OCI-LY3 (cell line): ENCODE measurements around the gene ALG2.

Experiments used
- H2AFZ ChIP-seq: fragments of 200-600, 300-600 bp; shearing (Covaris generic); 2 replicates; pipeline ENCODE4 v1.6.0; 2014; ENCODE audit warnings: antibody characterized with exemption, low read depth, low read length
- H3K27ac ChIP-seq: fragments of 200-600, 300-600 bp; sonication (generic); 2 replicates; pipeline ENCODE4 v1.5.1; 2014; ENCODE audit warnings: mild to moderate bottlenecking, low read length, moderate library complexity, mixed read lengths
- H3K27me3 ChIP-seq: fragments of 200-600, 300-600 bp; sonication (generic); 2 replicates; pipeline ENCODE4 v1.6.1; 2014; ENCODE audit warnings: low read depth, low read length, mixed read lengths
- H3K36me3 ChIP-seq: fragments of 200-600, 300-600 bp; sonication (generic); replicated peaks from 2 replicates; pipeline ENCODE3; 2014; ENCODE audit warnings: low read depth, low read length, mixed read lengths
- H3K4me1 ChIP-seq: fragments of 300-600, 200-600 bp; sonication (generic); 2 replicates; pipeline ENCODE4 v1.6.1; 2014; ENCODE audit warnings: low read length, mixed read lengths
- H3K4me2 ChIP-seq: fragments of 200-600, 300-600 bp; sonication (generic); 2 replicates; pipeline ENCODE4 v1.6.1; 2014; ENCODE audit warnings: low read length, mixed read lengths
- H3K4me3 ChIP-seq: fragments of 300-600, 200-600 bp; sonication (generic); 2 replicates; pipeline ENCODE4 v1.5.1; 2014; ENCODE audit warnings: antibody characterized with exemption, mild to moderate bottlenecking, low read length, moderate library complexity
- H3K79me2 ChIP-seq: fragments of 300-600, 200-600 bp; shearing (Covaris generic); 2 replicates; pipeline ENCODE4 v1.6.1; 2014; ENCODE audit warnings: mild to moderate bottlenecking, low read length, mixed read lengths
- H3K9ac ChIP-seq: fragments of 300-600, 200-600 bp; shearing (Covaris generic); 2 replicates; pipeline ENCODE4 v1.6.0; 2014; ENCODE audit warnings: mild to moderate bottlenecking, low read length, moderate library complexity
- H3K9me3 ChIP-seq: fragments of 200-600, 300-600 bp; shearing (Covaris generic); 2 replicates; pipeline ENCODE4 v1.6.1; 2014; ENCODE audit warnings: low read length, mixed read lengths; ENCODE audit not compliant: insufficient read depth
- H4K20me1 ChIP-seq: fragments of 200-600, 300-600 bp; sonication (generic); 2 replicates; pipeline ENCODE4 v1.6.1; 2016; ENCODE audit warnings: low read length, mixed read lengths; ENCODE audit not compliant: insufficient read depth
- CTCF ChIP-seq: fragments of 200-600, 300-600 bp; sonication (generic); IDR thresholded peaks from 2 replicates; pipeline ENCODE4 v1.5.1; 2014; ENCODE audit warnings: antibody characterized with exemption, low read length, low read depth
- EZH2phosphoT487 ChIP-seq: fragments of 200-600 bp; shearing (Covaris generic); IDR thresholded peaks from 2 replicates; pipeline ENCODE4 v1.6.1; 2018; ENCODE audit warnings: antibody characterized with exemption, mixed run types, low read depth

ALG2 gene

GRCh38 chr9:99253772-99254431 lies 32.2 kb upstream of the ALG2 start:
- Histone ChIP-seq H3K79me2 (no peaks in the 10 kb centered on the region), H3K4me3 (peak overlapping the region; percentile 51), H3K4me1 (peaks cover 83% of the 10 kb centered on the region), H3K4me2 (peak overlapping the region; percentile 64), H3K9ac (peak overlapping the region; percentile 80), H3K9me3 (no peaks in the 10 kb centered on the region), H4K20me1 (no peaks in the 10 kb centered on the region), H2AFZ (no peak overlapping the region), H3K36me3 (peaks cover 4% of the 10 kb centered on the region), H3K27me3 (no peaks in the 10 kb centered on the region), H3K27ac (peak overlapping the region; percentile 94)
- TF ChIP-seq EZH2phosphoT487 (no peak), CTCF (peak; percentile 34)

DNA sequence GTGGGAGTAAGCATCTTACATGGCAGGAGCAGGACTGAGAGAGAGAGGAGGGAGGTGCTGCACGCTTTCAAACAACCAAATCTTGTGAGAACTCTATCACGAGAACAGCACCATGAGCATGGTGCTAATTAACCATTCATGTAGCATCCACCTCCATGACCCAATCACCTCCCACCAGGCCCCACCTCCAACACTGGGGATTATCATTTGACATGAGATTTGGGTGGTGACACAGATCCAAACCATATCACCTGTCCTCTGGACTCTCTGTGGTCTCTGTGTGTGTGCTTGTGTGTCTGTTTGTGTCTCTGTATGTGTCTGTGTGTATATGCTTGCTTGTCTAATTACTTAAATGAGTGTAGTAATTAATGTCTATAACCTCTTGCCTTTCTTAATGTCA lies 31.4 kb upstream of the ALG2 start:
- no peaks in the 10 kb centered on the region for H3K9me3 ChIP-seq
- H3K27ac ChIP-seq: peak overlapping the region; percentile 94
- H3K36me3 ChIP-seq: peaks cover 6% of the 10 kb centered on the region
- H3K4me3 ChIP-seq: peak overlapping the region; percentile 51
- H3K9ac ChIP-seq: peak overlapping the region; percentile 80
- no peaks in the 10 kb centered on the region for H4K20me1 ChIP-seq
- no peaks in the 10 kb centered on the region for H3K79me2 ChIP-seq
- H2AFZ ChIP-seq: no peak overlapping the region
- TF ChIP-seq CTCF: no peak
- TF ChIP-seq EZH2phosphoT487: no peak
- H3K4me1 ChIP-seq: peaks cover 75% of the 10 kb centered on the region
- peak overlapping the region; percentile 64 for H3K4me2 ChIP-seq
- no peaks in the 10 kb centered on the region for H3K27me3 ChIP-seq

DNA sequence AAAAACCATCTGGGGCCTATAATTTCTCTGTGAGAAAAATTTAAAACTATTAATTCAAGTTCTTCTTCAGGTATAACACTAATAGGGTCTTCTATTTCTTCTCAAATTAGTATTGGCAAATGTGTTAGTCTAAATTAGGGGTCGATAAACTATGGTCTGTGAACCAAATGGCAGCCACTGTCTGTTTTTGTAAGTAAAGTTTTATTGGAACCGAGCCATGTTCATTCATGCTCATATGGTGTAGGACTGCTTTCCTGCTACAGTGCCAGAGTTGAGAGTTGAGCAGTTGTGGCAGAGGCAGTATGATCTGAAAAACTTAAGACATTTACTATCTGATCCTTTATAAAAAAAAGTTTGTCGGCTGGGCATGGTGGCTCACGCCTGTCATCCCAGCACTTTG lies 29.4 kb upstream of the ALG2 start:
- Histone ChIP-seq H3K9ac (no peak overlapping the region), H3K27me3 (no peaks in the 10 kb centered on the region), H3K79me2 (no peaks in the 10 kb centered on the region), H4K20me1 (no peaks in the 10 kb centered on the region), H3K4me3 (no peak overlapping the region), H3K4me2 (no peak overlapping the region), H3K4me1 (peaks cover 63% of the 10 kb centered on the region), H3K27ac (no peak overlapping the region), H2AFZ (no peak overlapping the region), H3K9me3 (no peaks in the 10 kb centered on the region), H3K36me3 (peaks cover 11% of the 10 kb centered on the region)
- no peak for TF ChIP-seq CTCF
- no peak for TF ChIP-seq EZH2phosphoT487

DNA sequence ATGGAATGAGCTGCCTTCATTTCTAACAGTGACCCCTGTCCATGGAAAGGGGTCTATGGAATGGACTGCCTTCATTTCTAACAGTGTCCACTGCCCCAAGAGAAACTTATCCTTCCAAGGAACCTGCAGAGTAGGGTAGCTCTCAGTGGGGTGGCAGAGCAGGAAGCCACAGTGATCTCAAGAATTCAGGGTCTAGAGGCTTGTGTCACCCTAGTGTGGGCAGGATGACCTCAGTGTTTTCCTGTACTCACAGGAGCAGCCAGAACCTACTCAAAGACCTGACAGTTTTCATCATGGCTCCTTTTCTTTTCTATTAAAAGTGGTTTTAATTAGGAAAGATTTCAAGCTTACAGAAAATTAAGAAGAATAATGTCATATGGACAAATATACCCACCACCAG lies 27.9 kb upstream of the ALG2 start:
- no peaks in the 10 kb centered on the region for H3K9me3 ChIP-seq
- H3K79me2 ChIP-seq: no peaks in the 10 kb centered on the region
- H3K4me2 ChIP-seq: no peak overlapping the region; the same call in 1 of the 2 replicates
- no peak overlapping the region for H3K4me3 ChIP-seq
- no peaks in the 10 kb centered on the region for H3K27me3 ChIP-seq
- no peaks in the 10 kb centered on the region for H4K20me1 ChIP-seq
- no peak overlapping the region for H3K27ac ChIP-seq
- peaks cover 9% of the 10 kb centered on the region for H3K36me3 ChIP-seq
- no peak overlapping the region for H3K9ac ChIP-seq
- H3K4me1 ChIP-seq: peaks cover 63% of the 10 kb centered on the region
- no peak for TF ChIP-seq CTCF
- H2AFZ ChIP-seq: no peak overlapping the region
